ENCODE data around the gene SCN1A. TPM values are rescaled to one million over a fixed set of nuclear protein-coding genes. Genes with fewer than 3 reads are reported as not detected.

Gene SCN1A
- total and polyA plus RNA-seq, 2 experiments from 2014 or later = 1.2 to 1.3 TPM

GRCh38 chr2:166044853-166045483 lies 82.9 kb downstream of the SCN1A start (continued):
- TF ChIP-seq STAT1 (IDR thresholded peaks at IDR 0.05; ENCODE audit: unreplicated experiment) = no peak

- H3K4me2 ChIP-seq = no peak overlapping the region
These were observed 84.9 kb downstream of the SCN1A start for GRCh38 chr2:166042768-166043390.

DNA sequence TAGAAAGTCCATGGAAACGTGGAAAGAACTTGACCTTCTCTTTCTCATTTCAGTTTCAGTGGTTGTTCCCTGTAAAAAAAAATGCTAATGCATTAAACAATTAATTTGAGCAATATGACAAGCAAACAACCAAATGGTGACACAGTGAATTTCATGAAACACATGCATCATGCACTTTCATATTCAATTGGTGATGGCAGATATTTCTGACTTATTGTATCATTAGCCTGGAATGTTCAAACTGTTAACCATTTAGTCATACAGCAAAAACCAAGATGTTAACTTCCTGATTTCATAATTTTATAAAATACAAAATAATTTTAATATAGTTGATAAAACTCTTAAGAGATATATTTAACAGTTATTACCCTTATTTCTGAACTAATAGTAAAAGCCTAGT lies 85.5 kb downstream of the SCN1A start:
- H3K27ac Mint-ChIP-seq = no peak overlapping the region
- peaks cover 11% of the 10 kb centered on the region; the same call in 1 of the 2 replicates for H3K4me1 ChIP-seq (ENCODE audit: insufficient read depth)
- no peak overlapping the region for H2AFZ ChIP-seq
- H3K27me3 Mint-ChIP-seq (ENCODE audit: insufficient read depth, low read depth, poor library complexity) = no peaks in the 10 kb centered on the region
- peaks cover 10% of the 10 kb centered on the region for H3K4me1 Mint-ChIP-seq
- H3F3A ChIP-seq (replicated peaks; ENCODE audit: low read depth) = no peaks in the 10 kb centered on the region
- H3K9me3 Mint-ChIP-seq = no peaks in the 10 kb centered on the region
- no peak overlapping the region for H3K27ac ChIP-seq (ENCODE audit: low read depth)
- no peak overlapping the region for H3K4me3 ChIP-seq
- DNase-seq (ENCODE audit: low spot score) (no peak), ATAC-seq (no peak)
- H4K20me1 ChIP-seq (replicated peaks; ENCODE audit: insufficient read depth) = no peaks in the 10 kb centered on the region
- H3K36me3 Mint-ChIP-seq (ENCODE audit: low read depth) = no peaks in the 10 kb centered on the region
- TF ChIP-seq JUNB (IDR thresholded peaks at IDR 0.05; ENCODE audit: unreplicated experiment) (no peak), ZNF114 (CRISPR knock-in tag; IDR thresholded peaks at IDR 0.05) (no peak), CREB1 (CRISPR knock-in tag; IDR thresholded peaks at IDR 0.05; ENCODE audit: low read depth) (no peak), ETS1 (IDR thresholded peaks at IDR 0.05) (no peak), CTCF (conservative IDR thresholded peaks at IDR 0.05; ENCODE audit: low read depth in 2 of 2) (no peak), POLR2AphosphoS5 (IDR thresholded peaks at IDR 0.05; ENCODE audit: low read depth) (no peak), STAT1 (IDR thresholded peaks at IDR 0.05; ENCODE audit: unreplicated experiment) (no peak)
- TF ChIP-seq, protein P1, sequence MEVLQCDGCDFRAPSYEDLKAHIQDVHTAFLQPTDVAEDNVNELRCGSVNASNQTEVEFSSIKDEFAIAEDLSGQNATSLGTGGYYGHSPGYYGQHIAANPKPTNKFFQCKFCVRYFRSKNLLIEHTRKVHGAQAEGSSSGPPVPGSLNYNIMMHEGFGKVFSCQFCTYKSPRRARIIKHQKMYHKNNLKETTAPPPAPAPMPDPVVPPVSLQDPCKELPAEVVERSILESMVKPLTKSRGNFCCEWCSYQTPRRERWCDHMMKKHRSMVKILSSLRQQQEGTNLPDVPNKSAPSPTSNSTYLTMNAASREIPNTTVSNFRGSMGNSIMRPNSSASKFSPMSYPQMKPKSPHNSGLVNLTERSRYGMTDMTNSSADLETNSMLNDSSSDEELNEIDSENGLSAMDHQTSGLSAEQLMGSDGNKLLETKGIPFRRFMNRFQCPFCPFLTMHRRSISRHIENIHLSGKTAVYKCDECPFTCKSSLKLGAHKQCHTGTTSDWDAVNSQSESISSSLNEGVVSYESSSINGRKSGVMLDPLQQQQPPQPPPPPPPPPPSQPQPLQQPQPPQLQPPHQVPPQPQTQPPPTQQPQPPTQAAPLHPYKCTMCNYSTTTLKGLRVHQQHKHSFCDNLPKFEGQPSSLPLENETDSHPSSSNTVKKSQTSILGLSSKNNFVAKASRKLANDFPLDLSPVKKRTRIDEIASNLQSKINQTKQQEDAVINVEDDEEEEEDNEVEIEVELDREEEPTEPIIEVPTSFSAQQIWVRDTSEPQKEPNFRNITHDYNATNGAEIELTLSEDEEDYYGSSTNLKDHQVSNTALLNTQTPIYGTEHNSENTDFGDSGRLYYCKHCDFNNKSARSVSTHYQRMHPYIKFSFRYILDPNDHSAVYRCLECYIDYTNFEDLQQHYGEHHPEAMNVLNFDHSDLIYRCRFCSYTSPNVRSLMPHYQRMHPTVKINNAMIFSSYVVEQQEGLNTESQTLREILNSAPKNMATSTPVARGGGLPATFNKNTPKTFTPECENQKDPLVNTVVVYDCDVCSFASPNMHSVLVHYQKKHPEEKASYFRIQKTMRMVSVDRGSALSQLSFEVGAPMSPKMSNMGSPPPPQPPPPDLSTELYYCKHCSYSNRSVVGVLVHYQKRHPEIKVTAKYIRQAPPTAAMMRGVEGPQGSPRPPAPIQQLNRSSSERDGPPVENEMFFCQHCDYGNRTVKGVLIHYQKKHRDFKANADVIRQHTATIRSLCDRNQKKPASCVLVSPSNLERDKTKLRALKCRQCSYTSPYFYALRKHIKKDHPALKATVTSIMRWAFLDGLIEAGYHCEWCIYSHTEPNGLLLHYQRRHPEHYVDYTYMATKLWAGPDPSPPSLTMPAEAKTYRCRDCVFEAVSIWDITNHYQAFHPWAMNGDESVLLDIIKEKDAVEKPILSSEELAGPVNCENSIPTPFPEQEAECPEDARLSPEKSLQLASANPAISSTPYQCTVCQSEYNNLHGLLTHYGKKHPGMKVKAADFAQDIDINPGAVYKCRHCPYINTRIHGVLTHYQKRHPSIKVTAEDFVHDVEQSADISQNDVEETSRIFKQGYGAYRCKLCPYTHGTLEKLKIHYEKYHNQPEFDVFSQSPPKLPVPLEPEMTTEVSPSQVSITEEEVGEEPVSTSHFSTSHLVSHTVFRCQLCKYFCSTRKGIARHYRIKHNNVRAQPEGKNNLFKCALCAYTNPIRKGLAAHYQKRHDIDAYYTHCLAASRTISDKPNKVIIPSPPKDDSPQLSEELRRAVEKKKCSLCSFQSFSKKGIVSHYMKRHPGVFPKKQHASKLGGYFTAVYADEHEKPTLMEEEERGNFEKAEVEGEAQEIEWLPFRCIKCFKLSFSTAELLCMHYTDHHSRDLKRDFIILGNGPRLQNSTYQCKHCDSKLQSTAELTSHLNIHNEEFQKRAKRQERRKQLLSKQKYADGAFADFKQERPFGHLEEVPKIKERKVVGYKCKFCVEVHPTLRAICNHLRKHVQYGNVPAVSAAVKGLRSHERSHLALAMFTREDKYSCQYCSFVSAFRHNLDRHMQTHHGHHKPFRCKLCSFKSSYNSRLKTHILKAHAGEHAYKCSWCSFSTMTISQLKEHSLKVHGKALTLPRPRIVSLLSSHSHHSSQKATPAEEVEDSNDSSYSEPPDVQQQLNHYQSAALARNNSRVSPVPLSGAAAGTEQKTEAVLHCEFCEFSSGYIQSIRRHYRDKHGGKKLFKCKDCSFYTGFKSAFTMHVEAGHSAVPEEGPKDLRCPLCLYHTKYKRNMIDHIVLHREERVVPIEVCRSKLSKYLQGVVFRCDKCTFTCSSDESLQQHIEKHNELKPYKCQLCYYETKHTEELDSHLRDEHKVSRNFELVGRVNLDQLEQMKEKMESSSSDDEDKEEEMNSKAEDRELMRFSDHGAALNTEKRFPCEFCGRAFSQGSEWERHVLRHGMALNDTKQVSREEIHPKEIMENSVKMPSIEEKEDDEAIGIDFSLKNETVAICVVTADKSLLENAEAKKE (CRISPR knock-in tag; IDR thresholded peaks at IDR 0.05) = no peak
- no peak overlapping the region for H3K4me3 Mint-ChIP-seq
- H3K27me3 ChIP-seq (ENCODE audit: insufficient read depth) = no peaks in the 10 kb centered on the region
- H3K4me2 ChIP-seq = no peak overlapping the region
- H3K9me2 ChIP-seq (ENCODE audit: insufficient read depth) = no peaks in the 10 kb centered on the region
- H3K79me2 ChIP-seq (replicated peaks; ENCODE audit: insufficient read depth) = no peaks in the 10 kb centered on the region
- H3K36me3 ChIP-seq (ENCODE audit: insufficient read depth) = no peaks in the 10 kb centered on the region

More at GRCh38 chr2:166042768-166043390, 84.9 kb downstream of the SCN1A start:
- Histone ChIP-seq H3F3A (replicated peaks; ENCODE audit: low read depth) (no peaks in the 10 kb centered on the region), H3K36me3 (ENCODE audit: insufficient read depth) (no peaks in the 10 kb centered on the region), H2AFZ (no peak overlapping the region), H3K27ac (ENCODE audit: low read depth) (no peak overlapping the region), H4K20me1 (replicated peaks; ENCODE audit: insufficient read depth) (no peaks in the 10 kb centered on the region), H3K4me1 (ENCODE audit: insufficient read depth) (peaks cover 11% of the 10 kb centered on the region; the same call in 1 of the 2 replicates), H3K4me3 (no peak overlapping the region), H3K27me3 (ENCODE audit: insufficient read depth) (no peaks in the 10 kb centered on the region), H3K79me2 (replicated peaks; ENCODE audit: insufficient read depth) (no peaks in the 10 kb centered on the region), H3K9me2 (ENCODE audit: insufficient read depth) (no peaks in the 10 kb centered on the region)
- H3K36me3 Mint-ChIP-seq (ENCODE audit: low read depth) = no peaks in the 10 kb centered on the region
- TF ChIP-seq JUNB (IDR thresholded peaks at IDR 0.05; ENCODE audit: unreplicated experiment) (no peak), ZNF331 (CRISPR knock-in tag; IDR thresholded peaks at IDR 0.05; ENCODE audit: low read depth) (no peak)
- DNase-seq (ENCODE audit: low spot score) = no peak
- no peaks in the 10 kb centered on the region for H3K9me3 Mint-ChIP-seq
- H3K27me3 Mint-ChIP-seq (ENCODE audit: insufficient read depth, low read depth, poor library complexity) = no peaks in the 10 kb centered on the region
- peaks cover 10% of the 10 kb centered on the region for H3K4me1 Mint-ChIP-seq
- ATAC-seq = no peak
- H3K27ac Mint-ChIP-seq = no peak overlapping the region
- no peak overlapping the region for H3K4me3 Mint-ChIP-seq

Data from GM23338 (cell line).